GM13976 (cell line): ENCODE measurements around the gene PTPA.

ENCODE experiments used
- DNase-seq: peaks from one replicate; pipeline ENCODE4 v3.0.0; 2012; ENCODE audit warnings: low spot score
- in situ Hi-C: fragments of 300-500 bp; cut with MboI; formaldehyde crosslinking; loops from one replicate; pipeline ENCODE4 v1.12.0; 2022; ENCODE audit warnings: low sequenced_read_pairs, mixed read lengths, inconsistent platforms; ENCODE audit not compliant: unreplicated experiment
- TF ChIP-seq, protein P1 (sequence below): IDR thresholded peaks from 2 replicates; pipeline ENCODE4 v1.5.1; 2012; ENCODE audit warnings: borderline replicate concordance, mild to moderate bottlenecking; ENCODE audit not compliant: insufficient read depth; ENCODE audit errors: extremely low read depth, missing control alignments, control extremely low read depth

Gene PTPA

DNA sequence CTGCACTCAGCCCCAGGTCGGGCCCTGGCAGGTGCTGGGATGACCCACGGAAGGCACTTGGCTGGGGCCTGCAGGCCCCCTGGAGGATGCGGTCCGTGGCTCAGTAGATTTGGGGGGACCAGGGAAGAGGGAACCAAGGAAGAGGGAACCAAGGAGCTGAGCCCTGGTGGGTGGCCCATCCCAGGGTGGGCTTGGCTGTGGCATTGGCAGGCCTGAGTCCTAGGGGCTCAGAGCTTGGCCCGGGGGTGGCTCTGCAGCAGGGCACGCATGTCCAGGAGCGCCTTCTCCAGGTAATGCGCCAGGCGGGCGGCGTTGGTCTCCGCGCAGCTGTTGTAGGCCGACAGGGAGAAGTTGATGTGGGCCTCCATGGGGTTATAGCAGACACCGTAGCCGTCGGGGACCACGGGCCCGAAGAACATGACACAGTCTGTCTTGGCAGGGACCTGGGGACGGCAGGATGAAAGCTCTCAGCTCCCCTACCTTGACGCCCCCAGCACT is 16.0 kb upstream of the PTPA start:
- TF ChIP-seq, protein P1, sequence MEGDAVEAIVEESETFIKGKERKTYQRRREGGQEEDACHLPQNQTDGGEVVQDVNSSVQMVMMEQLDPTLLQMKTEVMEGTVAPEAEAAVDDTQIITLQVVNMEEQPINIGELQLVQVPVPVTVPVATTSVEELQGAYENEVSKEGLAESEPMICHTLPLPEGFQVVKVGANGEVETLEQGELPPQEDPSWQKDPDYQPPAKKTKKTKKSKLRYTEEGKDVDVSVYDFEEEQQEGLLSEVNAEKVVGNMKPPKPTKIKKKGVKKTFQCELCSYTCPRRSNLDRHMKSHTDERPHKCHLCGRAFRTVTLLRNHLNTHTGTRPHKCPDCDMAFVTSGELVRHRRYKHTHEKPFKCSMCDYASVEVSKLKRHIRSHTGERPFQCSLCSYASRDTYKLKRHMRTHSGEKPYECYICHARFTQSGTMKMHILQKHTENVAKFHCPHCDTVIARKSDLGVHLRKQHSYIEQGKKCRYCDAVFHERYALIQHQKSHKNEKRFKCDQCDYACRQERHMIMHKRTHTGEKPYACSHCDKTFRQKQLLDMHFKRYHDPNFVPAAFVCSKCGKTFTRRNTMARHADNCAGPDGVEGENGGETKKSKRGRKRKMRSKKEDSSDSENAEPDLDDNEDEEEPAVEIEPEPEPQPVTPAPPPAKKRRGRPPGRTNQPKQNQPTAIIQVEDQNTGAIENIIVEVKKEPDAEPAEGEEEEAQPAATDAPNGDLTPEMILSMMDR = no peak
- in situ Hi-C loops = no loop called here
- DNase-seq = no peak

DNA sequence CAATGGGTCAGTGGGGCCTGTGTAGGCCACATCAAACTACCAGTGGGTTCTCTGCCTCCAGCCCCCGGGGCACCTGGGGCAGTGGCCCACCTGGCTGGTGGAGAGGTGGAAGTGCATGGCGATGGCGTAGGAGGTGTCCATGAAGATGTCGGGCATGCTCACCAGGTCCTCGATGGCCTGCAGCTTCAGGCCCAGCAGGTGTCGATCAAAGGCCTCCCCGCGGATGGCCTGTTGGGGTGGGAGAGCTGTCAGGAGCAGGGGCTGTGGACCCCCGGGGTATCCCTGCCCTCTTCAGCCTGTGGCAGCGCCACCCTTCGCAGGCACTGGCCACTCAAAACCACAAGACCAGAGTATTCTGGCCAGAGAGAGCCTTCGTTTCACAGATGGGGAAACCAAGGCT is 15.3 kb upstream of the PTPA start:
- TF ChIP-seq, protein P1 = no peak
- no peak for DNase-seq
- in situ Hi-C loops = no loop called here

DNA sequence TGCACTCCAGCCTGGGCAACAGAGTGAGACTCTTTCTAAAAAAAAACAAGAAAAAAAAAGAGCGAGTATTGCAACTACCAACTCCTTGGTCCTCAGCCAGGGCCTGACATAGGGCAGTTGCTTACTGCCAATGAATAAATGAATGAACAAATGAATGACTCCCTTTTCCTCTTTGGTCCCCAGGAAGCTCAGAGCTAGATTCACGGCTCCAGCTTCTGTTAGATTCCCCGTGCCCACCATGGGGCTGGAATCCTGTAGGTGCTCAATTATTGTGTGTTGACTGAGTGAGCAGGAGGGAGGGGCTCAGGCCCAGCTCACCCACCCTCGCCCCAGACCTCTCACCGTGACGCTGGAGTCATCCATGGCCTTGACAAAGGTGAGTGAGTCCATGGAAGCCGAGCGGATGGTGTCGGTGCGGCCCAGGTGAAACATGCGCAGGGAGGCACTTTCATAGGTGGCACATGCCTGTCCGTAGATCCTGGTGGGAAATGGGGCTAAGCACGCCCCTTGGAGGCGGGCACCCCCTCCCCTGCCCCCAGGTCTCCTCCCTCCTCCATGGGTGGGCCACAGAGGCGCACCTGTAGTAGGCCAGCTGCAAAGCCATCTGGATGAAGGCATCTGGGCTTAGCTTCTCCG is 13.4 kb upstream of the PTPA start:
- DNase-seq = no peak
- TF ChIP-seq, protein P1 = no peak
- in situ Hi-C loops = no loop called here

DNA sequence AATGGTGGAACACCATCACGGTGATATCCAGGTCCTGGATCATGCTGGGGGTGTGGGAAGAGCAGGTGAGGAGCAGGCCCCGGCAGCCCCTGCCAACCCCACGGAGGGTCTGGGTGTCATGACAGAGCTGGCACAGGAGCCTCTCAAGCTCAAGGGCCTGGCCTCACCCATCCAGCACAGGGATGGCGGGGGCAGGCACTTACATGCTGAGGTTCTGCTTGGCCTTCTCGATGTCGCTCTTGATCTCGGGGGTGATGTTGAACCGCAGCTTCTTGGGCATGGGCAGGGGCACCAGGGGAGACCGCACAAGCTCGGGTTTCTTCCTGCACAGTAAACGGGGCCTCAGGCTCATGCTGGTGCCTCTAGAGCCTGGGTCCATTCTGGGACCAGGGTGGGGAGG is 12.9 kb upstream of the PTPA start:
- DNase-seq = no peak
- in situ Hi-C loops = no loop called here
- TF ChIP-seq, protein P1 = no peak

DNA sequence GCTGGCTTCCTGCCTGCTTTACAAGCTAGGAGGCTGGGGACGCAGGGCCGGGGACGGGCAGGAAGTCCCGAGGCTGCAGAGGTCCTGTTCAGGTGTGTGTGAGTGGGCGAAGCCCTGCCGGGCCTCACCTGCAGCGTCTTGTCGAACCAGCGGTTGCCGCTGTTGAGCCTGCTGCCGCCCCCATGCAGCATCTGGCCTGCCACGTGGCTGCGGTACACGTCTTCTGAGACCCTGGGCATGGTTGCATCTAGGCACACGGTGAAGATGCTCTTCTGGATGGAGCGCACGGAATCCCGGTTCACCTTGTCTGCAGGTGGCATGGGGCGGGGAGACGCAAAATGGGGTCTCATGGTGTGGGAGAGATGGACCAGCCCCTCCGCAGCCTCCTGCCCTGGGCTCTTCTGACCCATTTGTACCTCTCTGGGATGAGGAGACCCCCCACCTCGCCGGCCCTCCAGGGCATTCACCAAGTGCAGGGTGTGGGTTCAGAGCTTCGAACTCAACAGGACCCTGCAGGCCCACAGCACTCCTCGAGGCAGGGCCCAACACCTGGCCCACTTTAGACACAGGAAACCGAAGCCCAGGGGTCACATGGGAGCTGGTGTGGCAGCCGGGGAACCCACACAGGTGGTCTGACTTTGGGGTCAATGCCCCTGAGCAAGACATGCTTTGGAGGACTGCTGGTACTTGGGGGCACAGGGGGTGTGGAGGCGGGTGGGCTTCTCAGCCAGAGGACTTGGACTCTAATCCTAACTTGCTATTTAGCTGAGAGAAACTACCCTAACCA is 10.6 kb upstream of the PTPA start:
- TF ChIP-seq, protein P1 = no peak
- in situ Hi-C loops = no loop called here
- no peak for DNase-seq

DNA sequence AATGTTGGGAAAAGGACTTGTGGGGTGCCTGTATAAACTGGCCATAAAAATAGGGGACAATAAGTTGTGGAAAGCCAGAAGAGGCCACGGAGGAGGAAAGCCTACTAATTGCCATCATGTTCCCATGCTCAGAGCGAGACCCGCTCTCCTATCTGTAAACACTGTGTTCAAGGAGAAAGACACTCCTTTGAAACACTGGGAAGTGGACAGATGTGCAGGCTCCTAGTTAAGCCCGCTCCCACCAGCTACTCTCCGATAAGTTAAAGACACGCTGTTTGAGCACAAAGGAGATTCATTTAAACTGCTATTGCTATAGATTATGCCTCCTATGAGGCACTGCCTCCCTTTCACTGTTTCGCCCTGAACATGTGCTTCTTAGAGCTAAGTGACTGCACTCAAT is 9.9 kb upstream of the PTPA start:
- in situ Hi-C loops = no loop called here
- TF ChIP-seq, protein P1 = no peak
- no peak for DNase-seq
